ENCODE measurements around the gene APBB2. TPM values are rescaled to one million over a fixed set of nuclear protein-coding genes. Genes with fewer than 3 reads are reported as not detected.

Gene APBB2
- total RNA-seq, 1 donor from 2014 or later = 121 TPM

GRCh38 chr4:40990236-40990898 is 224.0 kb downstream of the APBB2 start:
- DNase-seq (ENCODE audit: low spot score) = no peak

- DNase-seq (ENCODE audit: low spot score) = no peak
Measured at GRCh38 chr4:40987151-40987550, 227.2 kb downstream of the APBB2 start.

- DNase-seq (ENCODE audit: low spot score) = no peak
Measured at GRCh38 chr4:40986375-40986774, 228.0 kb downstream of the APBB2 start.

GRCh38 chr4:40984051-40984450 is 230.3 kb downstream of the APBB2 start:
- DNase-seq (ENCODE audit: low spot score) = no peak

- DNase-seq (ENCODE audit: low spot score) = no peak
Measured at GRCh38 chr4:40980318-40980883, 233.9 kb downstream of the APBB2 start.

GRCh38 chr4:40978548-40978947 is 235.8 kb downstream of the APBB2 start:
- no peak for DNase-seq (ENCODE audit: low spot score)

GRCh38 chr4:40976343-40976742 is 238.0 kb downstream of the APBB2 start:
- no peak for DNase-seq (ENCODE audit: low spot score)

- DNase-seq (ENCODE audit: low spot score) = no peak
Measured at GRCh38 chr4:40972722-40973121, 241.6 kb downstream of the APBB2 start.

GRCh38 chr4:40971338-40971737 is 243.0 kb downstream of the APBB2 start:
- no peak for DNase-seq (ENCODE audit: low spot score)

- no peak for DNase-seq (ENCODE audit: low spot score)
Measured at GRCh38 chr4:40969501-40969900, 244.8 kb downstream of the APBB2 start.

GRCh38 chr4:40967550-40967949 is 246.8 kb downstream of the APBB2 start:
- no peak for DNase-seq (ENCODE audit: low spot score)

GRCh38 chr4:40966091-40966490 is 248.3 kb downstream of the APBB2 start:
- DNase-seq (ENCODE audit: low spot score) = no peak

- no peak for DNase-seq (ENCODE audit: low spot score)
Measured at GRCh38 chr4:40963897-40964478, 250.4 kb downstream of the APBB2 start.

- DNase-seq (ENCODE audit: low spot score) = no peak
Measured at GRCh38 chr4:40962551-40963180, 251.7 kb downstream of the APBB2 start.

GRCh38 chr4:40960941-40961340 is 253.4 kb downstream of the APBB2 start:
- DNase-seq (ENCODE audit: low spot score) = no peak

- no peak for DNase-seq (ENCODE audit: low spot score)
Measured at GRCh38 chr4:40957281-40957680, 257.1 kb downstream of the APBB2 start.

GRCh38 chr4:40956721-40957255 is 257.6 kb downstream of the APBB2 start:
- DNase-seq (ENCODE audit: low spot score) = no peak

- DNase-seq (ENCODE audit: low spot score) = no peak
Measured at GRCh38 chr4:40954088-40954668, 260.2 kb downstream of the APBB2 start.

- no peak for DNase-seq (ENCODE audit: low spot score)
Measured at GRCh38 chr4:40953283-40954087, 260.9 kb downstream of the APBB2 start.

- no peak for DNase-seq (ENCODE audit: low spot score)
Measured at GRCh38 chr4:40952672-40953071, 261.7 kb downstream of the APBB2 start.

- DNase-seq (ENCODE audit: low spot score) = no peak
Measured at GRCh38 chr4:40952217-40952616, 262.1 kb downstream of the APBB2 start.
